Keratinocyte (primary cell): Measurements from ENCODE around the gene ZG16B. TPM values are rescaled to one million over a fixed set of nuclear protein-coding genes. Genes with fewer than 3 reads are reported as not detected.

Experiments used
- DNase-seq: peaks from one replicate; pipeline ENCODE4 v3.0.0-alpha.2; 2011; ENCODE audit warnings: low read depth, missing footprints, low spot score
- FAIRE-seq: peaks from 2 replicates; lab custom pipeline; 2011; peaks lifted over from hg19 to GRCh38; lab: Jason Lieb, UNC
- H2AFZ ChIP-seq: 2 replicates; pipeline ENCODE4 v1.6.0; 2012; ENCODE audit warnings: low read length, control low read depth, inconsistent platforms; ENCODE audit not compliant: control insufficient read depth
- H3K27ac ChIP-seq: 2 replicates; pipeline ENCODE4 v1.5.1; 2011; ENCODE audit warnings: low read length; ENCODE audit not compliant: control insufficient read depth, insufficient read depth
- H3K27me3 ChIP-seq: 3 replicates; pipeline ENCODE4 v1.6.0; 2011; ENCODE audit warnings: low read length; ENCODE audit not compliant: control insufficient read depth, insufficient read depth; ENCODE audit errors: extremely low read depth
- H3K36me3 ChIP-seq, 2 experiments: 2 replicates in 1 of 2; 3 replicates in 1 of 2; pipeline ENCODE4 v1.5.1; 2011; ENCODE audit warnings: low read length in 2 of 2, mild to moderate bottlenecking in 1 of 2; ENCODE audit not compliant: control insufficient read depth in 2 of 2, insufficient read depth in 2 of 2; ENCODE audit errors: extremely low read depth in 1 of 2
- H3K4me1 ChIP-seq: 3 replicates; pipeline ENCODE4 v1.5.1; 2011; ENCODE audit warnings: low read length; ENCODE audit not compliant: control insufficient read depth, insufficient read depth; ENCODE audit errors: extremely low read depth
- H3K4me2 ChIP-seq: 3 replicates; pipeline ENCODE4 v1.6.0; 2011; ENCODE audit warnings: low read depth, low read length; ENCODE audit not compliant: control insufficient read depth, insufficient read depth; ENCODE audit errors: extremely low read depth
- H3K4me3 ChIP-seq, 3 experiments: fragments of 200-600 bp in 1 of 3; sonication (generic) in 1 of 3; 2 replicates in 2 of 3; 3 replicates in 1 of 3; pipeline ENCODE4 v1.5.1; 2011 to 2016; ENCODE audit warnings: low read length in 3 of 3, mild to moderate bottlenecking in 3 of 3, control low read depth in 2 of 3, inconsistent platforms in 1 of 3, low read depth in 1 of 3, mixed read lengths in 1 of 3, mixed run types in 1 of 3, moderate library complexity in 1 of 3; ENCODE audit not compliant: control insufficient read depth in 2 of 3, insufficient read depth in 2 of 3; ENCODE audit errors: extremely low read depth in 1 of 3
- H3K79me2 ChIP-seq: 2 replicates; pipeline ENCODE4 v1.6.0; 2012; ENCODE audit warnings: low read length; ENCODE audit not compliant: control insufficient read depth, insufficient read depth
- H3K9ac ChIP-seq: 3 replicates; pipeline ENCODE4 v1.6.0; 2011; ENCODE audit warnings: low read length; ENCODE audit not compliant: control insufficient read depth, insufficient read depth; ENCODE audit errors: extremely low read depth
- H3K9me1 ChIP-seq: 3 replicates; pipeline ENCODE4 v1.6.0; 2011; ENCODE audit warnings: low read length; ENCODE audit not compliant: control insufficient read depth, insufficient read depth; ENCODE audit errors: extremely low read depth
- H3K9me3 ChIP-seq: 2 replicates; pipeline ENCODE4 v1.5.1; 2012; ENCODE audit warnings: low read depth, low read length; ENCODE audit not compliant: control insufficient read depth
- H4K20me1 ChIP-seq: 3 replicates; pipeline ENCODE4 v1.6.0; 2011; ENCODE audit warnings: low read length; ENCODE audit not compliant: control insufficient read depth, insufficient read depth; ENCODE audit errors: extremely low read depth
- EZH2 ChIP-seq: IDR thresholded peaks from one replicate; pipeline ENCODE4 v1.6.1; 2012; ENCODE audit warnings: inconsistent platforms, mild to moderate bottlenecking, low read length, moderate library complexity
- dilution Hi-C: fragments of 300-500 bp; cut with MboI; formaldehyde crosslinking; loops from one replicate; pipeline ENCODE4 v1.7.0; 2020; ENCODE audit warnings: low sequenced_read_pairs; ENCODE audit not compliant: extremely low pct_ligation_motif_present
- polyA plus RNA-seq, 5 experiments: library from polyadenylated mRNA; depleted of rRNA in 3 of 5; stranded (reverse) in 3 of 5; stranded (forward) in 1 of 5; unstranded in 1 of 5; fragments of >200 nt; gene quantifications; 1 replicate in 1 of 5; 2 replicates in 3 of 5; 3 replicates in 1 of 5; pipeline versions ENCODE4 v1.2.1 to v1.2.3, GENCODE V29; 2011 to 2012; ENCODE audit warnings: missing spikeins in 2 of 5, low read depth in 1 of 5, low replicate concordance in 1 of 5
- TF ChIP-seq, protein P1 (sequence below), 3 experiments: IDR thresholded peaks in 1 of 3; conservative IDR thresholded peaks in 1 of 3; optimal IDR thresholded peaks in 1 of 3; 2 replicates in 2 of 3; 3 replicates in 1 of 3; pipeline versions ENCODE3 to v1.5.1; 2011; ENCODE audit warnings: low read length in 3 of 3, mild to moderate bottlenecking in 3 of 3, moderate library complexity in 2 of 3, control low read depth in 1 of 3, inconsistent platforms in 1 of 3; ENCODE audit not compliant: insufficient read depth in 2 of 3; ENCODE audit errors: extremely low read depth in 1 of 3

ZG16B gene
- polyA plus RNA-seq, 1 donor (not counting 4 experiments of a cell fraction or from before 2014, with no cell fraction given): 2.1 TPM

DNA sequence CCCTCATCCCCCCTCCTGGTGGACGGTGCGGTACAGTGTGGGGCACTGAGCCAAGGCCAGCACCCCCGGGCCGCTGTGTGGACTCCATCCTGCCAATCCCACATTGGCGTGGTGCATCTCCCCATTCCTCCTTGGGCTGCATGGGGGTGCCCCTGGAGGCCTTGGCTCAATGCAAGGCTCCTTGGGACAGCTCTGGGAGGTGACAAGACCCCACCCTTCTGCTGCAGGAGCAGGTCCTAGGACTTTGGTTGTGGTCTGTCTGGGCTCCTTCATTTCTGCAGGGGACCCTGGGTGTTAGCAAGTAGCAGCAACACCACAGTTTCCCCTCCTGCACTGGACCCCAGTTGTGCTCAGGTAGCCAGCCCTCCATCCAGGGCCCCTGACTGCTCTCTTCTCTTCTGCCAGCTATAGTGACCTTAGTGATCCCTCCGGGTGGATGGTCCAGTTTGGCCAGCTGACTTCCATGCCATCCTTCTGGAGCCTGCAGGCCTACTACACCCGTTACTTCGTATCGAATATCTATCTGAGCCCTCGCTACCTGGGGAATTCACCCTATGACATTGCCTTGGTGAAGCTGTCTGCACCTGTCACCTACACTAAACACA is 11.7 kb upstream of the ZG16B start:
- dilution Hi-C loops: no loop called here
- H3K4me3 ChIP-seq: no peak overlapping the region
- H3K27ac ChIP-seq: no peak overlapping the region
- no peaks in the 10 kb centered on the region for H3K9me1 ChIP-seq
- H4K20me1 ChIP-seq: no peaks in the 10 kb centered on the region
- no peak overlapping the region for H3K4me2 ChIP-seq
- H3K9me3 ChIP-seq: no peaks in the 10 kb centered on the region
- DNase-seq (no peak), FAIRE-seq (no peak)
- H2AFZ ChIP-seq: no peak overlapping the region
- no peaks in the 10 kb centered on the region for H3K4me1 ChIP-seq
- no peaks in the 10 kb centered on the region for H3K79me2 ChIP-seq
- H3K27me3 ChIP-seq: peaks cover 29% of the 10 kb centered on the region
- H3K36me3 ChIP-seq: no peaks in the 10 kb centered on the region
- TF ChIP-seq, protein P1, sequence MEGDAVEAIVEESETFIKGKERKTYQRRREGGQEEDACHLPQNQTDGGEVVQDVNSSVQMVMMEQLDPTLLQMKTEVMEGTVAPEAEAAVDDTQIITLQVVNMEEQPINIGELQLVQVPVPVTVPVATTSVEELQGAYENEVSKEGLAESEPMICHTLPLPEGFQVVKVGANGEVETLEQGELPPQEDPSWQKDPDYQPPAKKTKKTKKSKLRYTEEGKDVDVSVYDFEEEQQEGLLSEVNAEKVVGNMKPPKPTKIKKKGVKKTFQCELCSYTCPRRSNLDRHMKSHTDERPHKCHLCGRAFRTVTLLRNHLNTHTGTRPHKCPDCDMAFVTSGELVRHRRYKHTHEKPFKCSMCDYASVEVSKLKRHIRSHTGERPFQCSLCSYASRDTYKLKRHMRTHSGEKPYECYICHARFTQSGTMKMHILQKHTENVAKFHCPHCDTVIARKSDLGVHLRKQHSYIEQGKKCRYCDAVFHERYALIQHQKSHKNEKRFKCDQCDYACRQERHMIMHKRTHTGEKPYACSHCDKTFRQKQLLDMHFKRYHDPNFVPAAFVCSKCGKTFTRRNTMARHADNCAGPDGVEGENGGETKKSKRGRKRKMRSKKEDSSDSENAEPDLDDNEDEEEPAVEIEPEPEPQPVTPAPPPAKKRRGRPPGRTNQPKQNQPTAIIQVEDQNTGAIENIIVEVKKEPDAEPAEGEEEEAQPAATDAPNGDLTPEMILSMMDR (optimal IDR thresholded peaks at IDR 0.05 in 1 of 3, IDR thresholded peaks at IDR 0.05 in 1 of 3, conservative IDR thresholded peaks at IDR 0.05 in 1 of 3; ENCODE audit: extremely low read depth in 1 of 3, insufficient read depth in 2 of 3, low read length in 3 of 3): no peak
- H3K9ac ChIP-seq: no peak overlapping the region

DNA sequence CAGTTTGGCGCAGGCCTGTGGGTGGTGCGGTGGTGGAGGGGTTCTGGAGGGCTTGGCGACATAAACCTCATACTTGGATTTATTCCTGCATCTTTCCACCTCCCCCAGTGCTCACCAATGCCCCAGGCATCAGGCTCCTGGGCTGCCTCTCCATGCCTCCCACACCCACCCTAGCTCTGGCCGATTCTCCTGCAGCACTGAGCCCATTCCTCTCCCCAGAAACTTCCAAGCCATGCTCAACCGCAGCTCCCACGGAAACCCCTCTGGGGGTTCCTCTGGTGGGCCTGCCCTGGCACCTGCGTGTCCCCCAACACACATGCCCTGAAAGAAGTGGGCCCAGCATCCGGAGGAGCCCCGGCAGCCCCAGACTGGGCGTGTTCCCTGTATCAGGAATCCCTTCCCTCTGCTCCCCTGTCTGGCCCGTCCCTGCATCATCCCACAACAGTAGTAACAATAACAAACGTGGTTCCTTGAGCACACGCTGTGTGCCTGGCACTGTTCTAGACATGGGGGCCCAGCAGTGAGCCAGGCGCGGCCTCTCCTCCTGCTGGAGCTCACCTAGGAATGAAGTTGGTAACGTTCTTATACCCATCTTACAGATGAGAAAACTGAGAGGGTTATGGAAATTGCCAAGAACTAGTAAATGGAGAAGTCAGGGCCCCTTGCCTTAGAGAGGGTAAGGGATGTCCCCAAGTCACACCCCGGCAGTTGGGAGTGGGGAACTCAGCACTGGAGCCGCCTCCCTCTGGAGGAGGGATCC is 10.7 kb upstream of the ZG16B start:
- no peak overlapping the region for H3K4me3 ChIP-seq
- FAIRE-seq: no peak
- dilution Hi-C loops: no loop called here

More for the DNA sequence above, 10.7 kb upstream of the ZG16B start:
- Histone ChIP-seq H3K4me1 (no peaks in the 10 kb centered on the region), H3K9me3 (no peaks in the 10 kb centered on the region), H3K4me2 (no peak overlapping the region), H3K79me2 (no peaks in the 10 kb centered on the region), H3K27ac (no peak overlapping the region), H3K9me1 (no peaks in the 10 kb centered on the region), H3K27me3 (peaks cover 29% of the 10 kb centered on the region), H3K36me3 (no peaks in the 10 kb centered on the region), H2AFZ (no peak overlapping the region), H4K20me1 (no peaks in the 10 kb centered on the region), H3K9ac (no peak overlapping the region)
- TF ChIP-seq, protein P1 (optimal IDR thresholded peaks at IDR 0.05 in 1 of 3, IDR thresholded peaks at IDR 0.05 in 1 of 3, conservative IDR thresholded peaks at IDR 0.05 in 1 of 3; ENCODE audit: extremely low read depth in 1 of 3, insufficient read depth in 2 of 3, low read length in 3 of 3): no peak
- no peak for TF ChIP-seq EZH2
- no peak for DNase-seq
